GM18499 (cell line): ENCODE results near the gene LCNL1.

ENCODE experiments used
- ATAC-seq: cut with Tn5 transposase; IDR thresholded peaks from one replicate; pipeline ENCODE4 v1.9.1; 2021; ENCODE audit warnings: moderate number of reproducible peaks; ENCODE audit not compliant: insufficient read depth, unreplicated experiment

The LCNL1 gene

GRCh38 chr9:136973618-136974617 is 8.9 kb upstream of the LCNL1 start:
- ATAC-seq: no peak

DNA sequence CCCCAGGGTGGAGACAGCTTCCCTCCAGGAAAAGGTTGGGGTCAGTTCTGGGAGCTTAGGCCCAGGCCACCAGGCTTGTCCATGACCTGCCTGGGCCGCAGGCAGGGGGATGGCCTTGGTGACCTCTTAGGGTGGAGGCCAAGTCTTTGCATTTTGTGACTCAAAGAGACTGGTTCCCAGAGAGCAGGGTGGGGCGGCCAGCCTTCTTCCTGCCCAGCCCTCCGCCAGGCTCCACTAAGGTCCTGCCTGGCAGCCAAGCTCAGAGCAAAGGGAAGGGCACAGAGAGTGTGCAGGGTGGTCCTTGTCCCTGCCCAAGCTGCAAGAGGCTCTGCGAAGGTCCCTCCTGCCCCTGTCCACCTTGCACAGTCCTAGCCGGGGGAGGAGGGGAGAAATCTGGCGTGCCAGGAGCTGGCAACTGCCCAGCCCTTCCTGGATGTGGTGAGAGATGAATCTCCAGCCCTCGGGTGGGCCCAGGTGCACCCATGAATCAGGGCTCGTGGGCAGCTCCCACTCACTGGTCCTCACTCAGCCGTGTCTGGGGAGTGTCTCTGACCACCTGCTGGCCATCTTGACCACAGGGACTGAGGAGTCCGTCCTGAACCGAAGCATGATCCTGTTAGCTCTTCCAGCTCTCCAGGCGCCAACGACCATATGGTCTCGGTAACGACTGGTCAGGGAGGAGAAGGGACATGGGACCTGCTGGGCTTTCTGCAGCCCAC is 7.8 kb upstream of the LCNL1 start:
- no peak for ATAC-seq

DNA sequence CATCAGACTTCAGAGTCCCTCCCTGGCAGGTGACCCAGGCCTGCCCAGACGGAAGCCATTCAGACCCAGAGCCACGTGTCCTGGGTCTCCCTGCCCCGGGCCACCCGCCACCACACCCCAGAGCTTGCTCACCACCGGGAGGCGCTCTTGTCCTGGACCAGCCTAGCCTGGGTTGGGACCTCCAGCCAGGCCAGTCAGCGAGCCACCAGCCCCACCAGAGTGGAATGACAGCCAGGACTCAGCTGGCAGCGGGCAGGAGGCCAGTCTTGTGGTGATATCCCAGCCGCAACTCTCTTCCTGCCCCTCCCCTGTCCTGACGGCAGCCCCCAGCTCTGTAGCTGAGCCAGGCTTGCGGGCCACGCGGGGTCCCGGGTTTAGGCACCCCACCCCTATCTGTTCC is 7.1 kb upstream of the LCNL1 start:
- no peak for ATAC-seq

DNA sequence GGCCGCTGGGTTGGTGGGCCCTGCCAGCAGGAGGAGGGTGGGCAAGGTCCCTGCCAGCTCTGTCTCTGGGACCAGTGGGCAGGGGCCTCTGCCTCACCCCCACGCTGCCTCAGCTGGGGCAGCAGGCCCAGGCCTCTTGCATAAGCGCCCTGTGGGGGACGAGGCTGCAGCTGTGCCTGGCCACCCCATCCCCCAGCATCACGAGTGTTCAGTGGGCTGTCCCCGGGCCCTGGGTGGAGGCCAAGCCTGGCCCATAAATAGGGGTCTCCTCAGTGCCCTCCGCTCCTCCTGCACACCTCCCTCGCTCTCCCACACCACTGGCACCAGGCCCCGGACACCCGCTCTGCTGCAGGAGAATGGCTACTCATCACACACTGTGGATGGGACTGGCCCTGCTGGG is 5.6 kb upstream of the LCNL1 start, which contains the start of gene PTGDS:
Gene PTGDS, plus strand, starts transcription at position 282 of the 400 bp plus-strand sequence. Its CDS starts 75 bp downstream, at position 357.
- ATAC-seq: no peak

- no peak for ATAC-seq
Observed at GRCh38 chr9:136977649-136978072, 5.1 kb upstream of the LCNL1 start.

DNA sequence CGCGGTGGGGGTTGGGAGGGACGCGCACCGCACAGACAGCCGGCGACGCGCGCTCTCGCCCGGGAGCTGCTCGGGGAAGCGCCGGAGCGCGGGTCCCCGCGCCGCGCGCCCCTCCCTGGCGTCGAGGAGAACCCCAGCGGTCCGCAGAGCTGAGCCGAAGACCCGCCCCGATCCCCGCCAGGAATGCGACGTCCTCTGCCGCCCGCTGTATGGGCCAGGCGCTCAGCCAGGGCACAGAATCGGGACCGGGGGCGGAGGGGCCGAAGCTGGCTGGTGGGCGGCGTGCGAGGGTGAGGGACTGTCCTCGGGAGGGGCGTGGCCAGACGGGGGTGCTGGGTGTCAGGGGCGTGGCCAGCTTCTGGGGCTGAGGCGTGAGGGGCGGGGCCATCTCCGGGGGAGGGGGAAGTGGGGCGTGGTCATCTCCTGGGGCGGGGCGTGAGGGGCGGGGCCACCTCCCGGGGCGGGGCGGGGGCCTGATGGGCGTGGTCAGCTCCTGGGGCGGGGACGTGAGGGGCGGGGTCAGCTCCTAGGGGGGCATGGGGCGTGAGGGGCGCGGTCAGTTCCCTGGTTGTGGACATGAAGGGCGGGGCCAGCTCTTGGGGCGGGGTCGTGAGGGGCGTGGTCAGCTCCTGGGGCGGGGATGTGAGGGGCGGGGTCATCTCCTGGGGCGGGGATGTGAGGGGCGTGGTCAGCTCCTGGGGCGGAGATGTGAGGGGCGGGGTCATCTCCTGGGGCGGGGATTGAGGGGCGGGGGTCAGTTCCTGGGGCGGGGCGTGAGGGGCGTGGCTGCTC is 4.5 kb upstream of the LCNL1 start:
- no peak for ATAC-seq

DNA sequence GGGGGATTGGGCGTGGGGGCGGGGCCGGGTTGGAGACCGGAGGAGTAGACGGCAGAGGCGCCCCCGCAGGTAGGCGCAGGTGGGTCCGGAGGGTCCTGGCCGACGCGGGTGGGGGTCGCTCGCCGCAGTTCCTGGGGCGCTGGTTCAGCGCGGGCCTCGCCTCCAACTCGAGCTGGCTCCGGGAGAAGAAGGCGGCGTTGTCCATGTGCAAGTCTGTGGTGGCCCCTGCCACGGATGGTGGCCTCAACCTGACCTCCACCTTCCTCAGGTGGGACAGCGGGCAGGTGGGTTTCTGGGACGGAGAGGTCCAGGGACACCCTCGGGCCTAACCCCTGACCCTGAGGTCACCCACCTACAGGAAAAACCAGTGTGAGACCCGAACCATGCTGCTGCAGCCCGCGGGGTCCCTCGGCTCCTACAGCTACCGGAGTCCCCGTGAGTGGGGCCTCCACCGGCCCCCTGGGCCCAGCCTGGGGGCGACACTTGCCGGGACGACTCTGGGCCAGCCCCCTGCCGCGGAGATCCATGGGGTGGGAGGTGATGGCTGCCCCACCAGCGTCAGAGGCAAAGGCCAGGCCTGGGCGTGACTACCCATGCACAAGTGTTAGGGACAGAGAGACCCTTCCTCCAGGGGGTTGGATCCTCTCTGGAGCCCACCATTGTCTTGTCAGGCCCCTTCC is 3.8 kb upstream of the LCNL1 start:
- no peak for ATAC-seq

- no peak for ATAC-seq
Observed at GRCh38 chr9:136979769-136980587, 2.8 kb upstream of the LCNL1 start.

DNA sequence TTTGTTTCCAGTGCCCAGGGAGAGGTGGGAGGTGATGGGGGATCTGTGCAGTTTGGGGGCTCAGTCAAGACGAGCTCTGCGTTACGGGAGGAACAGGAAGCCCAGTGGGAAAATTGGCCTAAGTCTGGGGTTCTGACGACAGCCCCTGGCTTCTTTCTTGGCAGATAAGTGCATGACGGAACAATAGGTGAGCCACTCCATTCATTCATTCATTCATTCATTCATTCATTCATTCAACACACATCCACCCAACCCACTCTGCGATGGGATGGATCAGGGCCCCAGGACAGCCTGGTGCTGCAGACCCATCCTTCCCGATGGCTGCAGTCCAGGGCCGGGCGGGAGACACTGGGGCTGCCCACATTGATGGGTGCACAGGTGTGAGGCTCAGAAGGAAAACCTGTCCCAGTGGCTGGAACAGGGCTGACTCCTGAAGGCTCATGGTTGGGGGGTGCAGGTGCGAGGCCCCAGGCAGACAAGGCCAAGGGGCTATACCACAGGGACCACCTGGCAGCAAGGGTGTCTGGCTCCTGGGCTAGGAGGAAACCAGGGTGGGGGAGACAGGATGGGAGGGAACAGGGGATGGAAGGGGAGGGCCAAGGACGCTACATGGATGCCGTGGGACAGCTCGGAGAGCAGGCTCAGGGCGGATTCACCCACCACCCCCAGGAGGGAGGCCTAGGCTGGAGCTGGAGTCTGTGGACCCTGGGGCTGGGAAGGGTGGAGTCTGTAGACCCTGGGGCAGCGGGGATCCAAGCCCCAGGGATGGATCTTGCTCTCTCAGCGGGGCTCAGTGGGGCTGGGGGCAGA is 1.9 kb upstream of the LCNL1 start:
- no peak for ATAC-seq

DNA sequence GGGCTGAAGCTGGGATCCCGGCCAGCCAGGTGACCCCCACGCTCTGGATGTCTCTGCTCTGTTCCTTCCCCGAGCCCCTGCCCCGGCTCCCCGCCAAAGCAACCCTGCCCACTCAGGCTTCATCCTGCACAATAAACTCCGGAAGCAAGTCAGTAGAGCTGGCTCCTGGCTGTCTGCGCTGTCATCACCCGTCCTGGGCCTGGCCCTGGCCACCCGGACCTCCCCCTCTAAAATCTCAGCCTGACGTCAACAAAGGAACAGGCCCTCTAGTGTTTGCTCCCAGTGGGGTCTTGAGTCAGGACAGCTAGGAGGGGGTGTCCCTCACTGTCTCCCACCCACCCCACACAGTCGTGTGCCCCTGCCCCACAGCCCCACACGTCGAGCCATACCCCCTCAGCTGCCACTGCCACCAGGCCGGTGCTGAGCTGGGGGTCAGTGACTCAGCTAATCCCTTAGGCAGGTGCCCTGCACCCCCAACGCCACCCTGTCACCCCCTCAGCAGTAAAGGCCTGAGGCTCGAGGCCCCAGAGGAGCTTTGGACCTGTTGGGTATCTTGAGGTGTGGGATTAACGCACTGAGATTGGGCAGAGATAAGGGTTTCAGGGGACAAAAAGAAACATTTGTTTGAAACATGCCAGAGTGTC is 1.1 kb upstream of the LCNL1 start:
- no peak for ATAC-seq

- no peak for ATAC-seq
Observed at GRCh38 chr9:136983167-136983566, 374 bp downstream of the LCNL1 start.

GRCh38 chr9:136983656-136984314 is 992 bp downstream of the LCNL1 start:
- no peak for ATAC-seq

- no peak for ATAC-seq
Observed at GRCh38 chr9:136984464-136985026, 1.8 kb downstream of the LCNL1 start.

- no peak for ATAC-seq
Observed at GRCh38 chr9:136985027-136985602, 2.3 kb downstream of the LCNL1 start.

- ATAC-seq: no peak
Observed at GRCh38 chr9:136985853-136986252, 3.1 kb downstream of the LCNL1 start.

DNA sequence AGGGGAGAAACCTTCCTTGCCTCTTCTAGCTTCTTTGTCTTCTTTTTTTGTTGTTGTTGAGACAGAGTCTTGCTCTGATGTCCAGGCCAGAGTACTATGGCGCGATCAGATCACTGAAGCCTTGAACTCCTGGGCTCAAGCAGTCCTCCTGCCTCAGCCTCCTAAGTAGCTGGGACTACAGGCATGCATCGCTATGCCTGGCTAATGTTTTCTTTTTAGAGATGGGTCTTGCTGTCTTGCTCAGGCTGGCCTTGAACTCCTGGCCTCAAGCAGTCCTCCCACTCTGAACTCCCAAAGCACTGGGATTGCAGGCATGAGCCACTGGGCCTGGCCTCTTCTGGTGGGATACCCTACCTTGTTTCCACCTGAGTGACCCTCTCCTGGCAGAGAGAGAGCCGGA is 6.1 kb downstream of the LCNL1 start:
- ATAC-seq: no peak
